Left ventricle myocardium superior (tissue), 1 donor: Measurements from ENCODE around the gene RNF180. TPM values are rescaled to one million over a fixed set of nuclear protein-coding genes. Genes with fewer than 3 reads are reported as not detected.

Source experiments
- ATAC-seq: fragments of 200-7000 bp; cut with Tn5 transposase; one replicate; pipeline ENCODE4 v1.9.1; 2020; ENCODE audit warnings: mild to moderate bottlenecking, moderate library complexity
- DNase-seq: peaks from one replicate; pipeline ENCODE4 v3.0.0-alpha.2; 2020
- intact Hi-C: fragments of 100-400 bp; cut with micrococcal nuclease; formaldehyde crosslinking; loops from one replicate; pipeline ENCODE4 v1.11.0; 2022
- total RNA-seq: library from RNA; stranded (reverse); fragmentation: NEBNext Ultra II Directional; extraction: Animal tissue kit (Norgen Biotek cat#: 25700); gene quantifications from one replicate; pipeline ENCODE4 v1.2.1, GENCODE V29; 2021
- donor health status: DM: no; HTN: yes; CAD: no; lungs with severe emphysema.

Gene RNF180
- total RNA-seq, 1 donor from 2014 or later: 12.5 TPM

- ATAC-seq (no peak), DNase-seq (no peak)
- intact Hi-C loops: no loop called here
Observed at GRCh38 chr5:64165160-64165499, 513 bp upstream of the RNF180 start.

- intact Hi-C loops: no loop called here
- DNase-seq (peak; percentile 35), ATAC-seq (peak; percentile 69)
Observed at GRCh38 chr5:64166201-64166959, 737 bp downstream of the RNF180 start.

GRCh38 chr5:64176301-64176700 is 10.7 kb downstream of the RNF180 start:
- ATAC-seq (no peak), DNase-seq (no peak)
- intact Hi-C loops: no loop called here

- intact Hi-C loops: no loop called here
- DNase-seq (no peak), ATAC-seq (peak; percentile 42)
Observed at GRCh38 chr5:64180661-64181343, 15.2 kb downstream of the RNF180 start.

GRCh38 chr5:64181440-64181839 is 15.8 kb downstream of the RNF180 start:
- no peak for ATAC-seq
- intact Hi-C loops: no loop called here
- DNase-seq: no peak

- intact Hi-C loops: no loop called here
- DNase-seq: no peak
- ATAC-seq: no peak
Observed at GRCh38 chr5:64183956-64184355, 18.3 kb downstream of the RNF180 start.

GRCh38 chr5:64184832-64185231 is 19.2 kb downstream of the RNF180 start:
- no peak for ATAC-seq
- intact Hi-C loops: no loop called here
- DNase-seq: no peak

GRCh38 chr5:64188776-64189175 is 23.1 kb downstream of the RNF180 start:
- no peak for ATAC-seq
- DNase-seq: no peak
- intact Hi-C loops: no loop called here

- ATAC-seq (peak; percentile 64), DNase-seq (no peak)
- intact Hi-C loops: no loop called here
Observed at GRCh38 chr5:64190562-64191306, 25.1 kb downstream of the RNF180 start.

- intact Hi-C loops: no loop called here
- DNase-seq (no peak), ATAC-seq (no peak)
Observed at GRCh38 chr5:64195981-64196380, 30.3 kb downstream of the RNF180 start.

- ATAC-seq (no peak), DNase-seq (no peak)
- intact Hi-C loops: no loop called here
Observed at GRCh38 chr5:64199425-64199824, 33.8 kb downstream of the RNF180 start.

- ATAC-seq: no peak
- no peak for DNase-seq
- intact Hi-C loops: loop anchor here (10.0 kb wide), 1 partner anchor 57 kb away; no protein-coding TSS in a partner anchor
Observed at GRCh38 chr5:64201996-64202395, 36.4 kb downstream of the RNF180 start.

- intact Hi-C loops: loop anchor here (10.0 kb wide), 1 partner anchor 62 kb away; no protein-coding TSS in a partner anchor
- ATAC-seq: no peak
- no peak for DNase-seq
Observed at GRCh38 chr5:64206653-64207052, 41.0 kb downstream of the RNF180 start.

- intact Hi-C loops: loop anchor here (10.0 kb wide), 1 partner anchor 63 kb away; no protein-coding TSS in a partner anchor
- no peak for ATAC-seq
- no peak for DNase-seq
Observed at GRCh38 chr5:64207978-64208377, 42.3 kb downstream of the RNF180 start.

- DNase-seq: no peak
- intact Hi-C loops: loop anchor here (10.0 kb wide), 1 partner anchor 65 kb away; no protein-coding TSS in a partner anchor
- no peak for ATAC-seq
Observed at GRCh38 chr5:64209353-64209752, 43.7 kb downstream of the RNF180 start.

GRCh38 chr5:64210866-64211265 is 45.2 kb downstream of the RNF180 start:
- no peak for DNase-seq
- ATAC-seq: peak; percentile 36
- intact Hi-C loops: no loop called here

GRCh38 chr5:64213011-64213410 is 47.4 kb downstream of the RNF180 start:
- ATAC-seq (no peak), DNase-seq (no peak)
- intact Hi-C loops: no loop called here

- ATAC-seq (peak; percentile 58), DNase-seq (no peak)
- intact Hi-C loops: no loop called here
Observed at GRCh38 chr5:64213531-64213930, 47.9 kb downstream of the RNF180 start.

- no peak for DNase-seq
- intact Hi-C loops: no loop called here
- no peak for ATAC-seq
Observed at GRCh38 chr5:64214132-64214531, 48.5 kb downstream of the RNF180 start.

GRCh38 chr5:64221911-64222310 is 56.3 kb downstream of the RNF180 start:
- DNase-seq (no peak), ATAC-seq (no peak)
- intact Hi-C loops: loop anchor here (10.0 kb wide), 1 partner anchor 553 kb away; no protein-coding TSS in a partner anchor
